Measurements from ENCODE around the gene KATNB1.

KATNB1 gene

GRCh38 chr16:57756424-57757325 is 21.1 kb downstream of the KATNB1 start:
- POLR2A ChIA-PET = interaction anchor here (1.1 to 1.8 kb wide), 2 partner anchors 12 to 21 kb away, joined by 3 to 8 read pairs; partner anchors contain the start of gene KATNB1
- CTCF ChIA-PET = interaction anchor here (0.8 to 1.7 kb wide), 3 partner anchors 8 to 106 kb away, joined by 3 to 6 read pairs (median 3); no protein-coding TSS in a partner anchor
- no peak for TF ChIP-seq ELF4 (IDR thresholded peaks at IDR 0.05)
- no peak for TF ChIP-seq BHLHE40 (IDR thresholded peaks at IDR 0.05; ENCODE audit: borderline replicate concordance)
- TF ChIP-seq L3MBTL2 (conservative IDR thresholded peaks at IDR 0.05) = no peak
- TF ChIP-seq NFRKB (IDR thresholded peaks at IDR 0.05) = no peak
- no peak for TF ChIP-seq TARDBP (IDR thresholded peaks at IDR 0.05)
- TF ChIP-seq FOXM1 (IDR thresholded peaks at IDR 0.05; ENCODE audit: borderline replicate concordance) = no peak
- TF ChIP-seq CTBP1 (IDR thresholded peaks at IDR 0.05; ENCODE audit: borderline replicate concordance) = no peak
- no peak for DNase-seq (ENCODE audit: extremely low spot score)

GRCh38 chr16:57757326-57757786 is 21.8 kb downstream of the KATNB1 start:
- POLR2A ChIA-PET = interaction anchor here (1.1 to 1.8 kb wide), 2 partner anchors 13 to 22 kb away, joined by 3 to 8 read pairs; partner anchors contain the start of gene KATNB1
- TF ChIP-seq PKNOX1 (IDR thresholded peaks at IDR 0.05) (no peak), HDGF (IDR thresholded peaks at IDR 0.05; ENCODE audit: borderline replicate concordance) (no peak), CTBP1 (IDR thresholded peaks at IDR 0.05; ENCODE audit: borderline replicate concordance) (no peak), SUZ12 (IDR thresholded peaks at IDR 0.05) (no peak), TARDBP (IDR thresholded peaks at IDR 0.05) (no peak), LEF1 (IDR thresholded peaks at IDR 0.05; ENCODE audit: borderline replicate concordance) (no peak), ZNF384 (IDR thresholded peaks at IDR 0.05) (no peak), ARNT (IDR thresholded peaks at IDR 0.05) (no peak), NFRKB (IDR thresholded peaks at IDR 0.05) (no peak)
- peak; percentile 89 for DNase-seq (ENCODE audit: extremely low spot score)
- CTCF ChIA-PET = interaction anchor here (0.8 to 1.7 kb wide), 3 partner anchors 9 to 106 kb away, joined by 3 to 6 read pairs (median 3); no protein-coding TSS in a partner anchor

- ChIA-PET CTCF (interaction anchor here (1.7 kb wide), 1 partner anchor 9 kb away, joined by 6 read pairs; no protein-coding TSS in a partner anchor), POLR2A (interaction anchor here (1.1 to 1.8 kb wide), 2 partner anchors 14 to 22 kb away, joined by 3 to 8 read pairs; partner anchors contain the start of gene KATNB1)
- no peak for TF ChIP-seq FOXM1 (IDR thresholded peaks at IDR 0.05; ENCODE audit: borderline replicate concordance)
- TF ChIP-seq SP1 (IDR thresholded peaks at IDR 0.05) = no peak
- no peak for TF ChIP-seq L3MBTL2 (conservative IDR thresholded peaks at IDR 0.05)
- no peak for TF ChIP-seq ARNT (IDR thresholded peaks at IDR 0.05)
- TF ChIP-seq SUZ12 (IDR thresholded peaks at IDR 0.05) = no peak
- TF ChIP-seq BHLHE40 (IDR thresholded peaks at IDR 0.05; ENCODE audit: borderline replicate concordance) = no peak
- no peak for TF ChIP-seq FOXA1 (IDR thresholded peaks at IDR 0.05)
- no peak for TF ChIP-seq LEF1 (IDR thresholded peaks at IDR 0.05; ENCODE audit: borderline replicate concordance)
- TF ChIP-seq FOXK2 (IDR thresholded peaks at IDR 0.05) = no peak
- no peak for DNase-seq (ENCODE audit: extremely low spot score)
These were observed 22.3 kb downstream of the KATNB1 start for GRCh38 chr16:57757883-57758282.

- CTCF ChIA-PET = interaction anchor here (1.7 kb wide), 1 partner anchor 10 kb away, joined by 6 read pairs; no protein-coding TSS in a partner anchor
- no peak for DNase-seq (ENCODE audit: extremely low spot score)
- TF ChIP-seq CTBP1 (IDR thresholded peaks at IDR 0.05; ENCODE audit: borderline replicate concordance) = no peak
- TF ChIP-seq NFRKB (IDR thresholded peaks at IDR 0.05) = no peak
- TF ChIP-seq HDGF (IDR thresholded peaks at IDR 0.05; ENCODE audit: borderline replicate concordance) = no peak
- no peak for TF ChIP-seq ELF4 (IDR thresholded peaks at IDR 0.05)
- no peak for TF ChIP-seq ZNF384 (IDR thresholded peaks at IDR 0.05)
- no peak for TF ChIP-seq SP1 (IDR thresholded peaks at IDR 0.05)
- no peak for TF ChIP-seq LEF1 (IDR thresholded peaks at IDR 0.05; ENCODE audit: borderline replicate concordance)
- no peak for TF ChIP-seq FOXA1 (IDR thresholded peaks at IDR 0.05)
- TF ChIP-seq SUZ12 (IDR thresholded peaks at IDR 0.05) = no peak
- TF ChIP-seq L3MBTL2 (conservative IDR thresholded peaks at IDR 0.05) = no peak
- TF ChIP-seq FOXM1 (IDR thresholded peaks at IDR 0.05; ENCODE audit: borderline replicate concordance) = no peak
- no peak for TF ChIP-seq TARDBP (IDR thresholded peaks at IDR 0.05)
- no peak for TF ChIP-seq FOXK2 (IDR thresholded peaks at IDR 0.05)
- TF ChIP-seq BHLHE40 (IDR thresholded peaks at IDR 0.05; ENCODE audit: borderline replicate concordance) = no peak
- TF ChIP-seq ARNT (IDR thresholded peaks at IDR 0.05) = no peak
- POLR2A ChIA-PET = no interaction called here
These were observed 23.0 kb downstream of the KATNB1 start for GRCh38 chr16:57758331-57759117.

GRCh38 chr16:57759131-57759530 is 23.6 kb downstream of the KATNB1 start:
- TF ChIP-seq SP1 (IDR thresholded peaks at IDR 0.05) (no peak), CTBP1 (IDR thresholded peaks at IDR 0.05; ENCODE audit: borderline replicate concordance) (no peak), SUZ12 (IDR thresholded peaks at IDR 0.05) (no peak), ARNT (IDR thresholded peaks at IDR 0.05) (no peak), FOXM1 (IDR thresholded peaks at IDR 0.05; ENCODE audit: borderline replicate concordance) (no peak), BHLHE40 (IDR thresholded peaks at IDR 0.05; ENCODE audit: borderline replicate concordance) (no peak), ELF4 (IDR thresholded peaks at IDR 0.05) (no peak), ZNF384 (IDR thresholded peaks at IDR 0.05) (no peak), FOXK2 (IDR thresholded peaks at IDR 0.05) (no peak)
- POLR2A ChIA-PET = no interaction called here
- CTCF ChIA-PET = no interaction called here
- DNase-seq (ENCODE audit: extremely low spot score) = no peak

All from HEK293T (cell line).